ENCODE measurements around the gene NAXE.

GRCh38 chr1:156584813-156585212, 6.8 kb upstream of the NAXE start:
- no peak for TF ChIP-seq SIN3A (IDR thresholded peaks at IDR 0.05; ENCODE audit: borderline replicate concordance, low read depth, low read length)
- no peak for TF ChIP-seq POLR2AphosphoS5 (IDR thresholded peaks at IDR 0.05; ENCODE audit: low read depth, low read length)

Measured in HepG2 (cell line).